GM18861 (cell line): ENCODE measurements around the gene LRMDA.

Experiments
- ATAC-seq: cut with Tn5 transposase; IDR thresholded peaks from one replicate; pipeline ENCODE4 v1.9.1; 2021; ENCODE audit not compliant: unreplicated experiment

The LRMDA gene

GRCh38 chr10:75531571-75532031, 100.2 kb downstream of the LRMDA start:
- ATAC-seq = no peak

GRCh38 chr10:75532253-75532924, 101.0 kb downstream of the LRMDA start:
- no peak for ATAC-seq

- ATAC-seq = no peak
Observed at GRCh38 chr10:75538144-75538543, 106.7 kb downstream of the LRMDA start.

- no peak for ATAC-seq
Observed at GRCh38 chr10:75538765-75539164, 107.3 kb downstream of the LRMDA start.

DNA sequence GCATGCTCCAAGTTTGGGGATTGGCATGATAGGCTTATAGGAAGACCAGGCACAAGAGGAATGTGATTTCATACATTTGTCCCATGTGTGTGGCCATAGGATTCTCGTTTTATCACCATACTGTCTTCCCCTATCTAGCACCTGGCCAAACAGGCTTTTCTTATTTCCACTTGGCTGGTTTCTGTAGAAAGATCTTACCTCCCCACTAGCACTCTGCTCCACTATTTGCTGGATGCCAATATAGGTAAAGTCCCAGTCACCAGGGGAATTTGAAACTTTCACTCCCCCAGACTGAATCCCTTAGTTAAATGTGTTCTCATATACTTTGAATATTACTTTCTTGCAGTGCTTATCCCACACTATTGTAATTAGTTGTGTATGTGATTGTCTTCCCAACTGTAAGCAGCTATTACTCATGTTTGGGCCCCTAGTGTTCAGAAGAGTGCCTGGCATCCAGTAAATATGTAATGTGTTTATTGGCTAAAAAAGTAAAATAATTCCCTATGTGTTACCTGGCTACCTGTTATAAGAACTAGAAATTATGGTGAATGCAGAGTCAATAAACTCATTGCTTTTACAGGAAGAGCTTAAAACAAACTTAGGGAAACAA, 109.0 kb downstream of the LRMDA start:
- ATAC-seq = peak; percentile 38

DNA sequence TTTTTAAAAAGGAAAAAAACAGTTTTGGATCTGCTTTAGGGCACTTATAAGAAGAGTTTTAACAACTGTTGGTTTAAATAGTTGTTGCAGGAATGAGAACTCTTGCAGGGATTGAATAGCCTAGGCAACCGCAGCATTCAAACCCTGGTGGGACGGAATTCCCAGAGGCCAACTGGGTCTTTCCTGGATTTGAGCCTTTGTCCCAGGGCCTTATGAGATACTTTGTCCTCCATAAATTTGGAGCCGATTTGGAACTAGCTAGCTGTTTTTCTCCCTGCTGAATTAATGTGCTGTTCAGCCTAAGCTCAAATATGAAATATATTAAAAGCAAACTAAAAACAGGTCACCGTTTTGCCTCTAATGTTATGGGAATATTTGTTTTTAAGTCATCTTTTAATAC, 109.6 kb downstream of the LRMDA start:
- no peak for ATAC-seq

DNA sequence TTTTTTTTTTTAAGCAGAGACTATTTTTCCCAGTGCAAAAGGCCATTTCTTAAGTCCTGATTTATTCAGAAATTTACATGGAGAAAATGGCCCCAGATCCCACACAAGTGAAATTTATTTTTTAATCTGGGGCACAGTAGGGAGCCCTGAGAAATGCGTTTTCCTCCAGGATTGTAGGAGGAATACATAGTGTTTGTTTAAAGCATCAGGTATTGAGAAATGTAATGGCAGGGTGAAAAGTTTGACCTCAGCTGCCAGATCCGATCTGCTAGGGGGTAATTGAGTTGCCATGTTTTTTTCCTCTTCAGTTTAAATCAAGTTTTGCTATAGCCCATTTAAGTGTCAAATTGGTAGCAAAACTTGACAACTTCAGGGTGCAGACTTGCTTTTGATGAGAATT, 110.0 kb downstream of the LRMDA start:
- ATAC-seq = no peak

DNA sequence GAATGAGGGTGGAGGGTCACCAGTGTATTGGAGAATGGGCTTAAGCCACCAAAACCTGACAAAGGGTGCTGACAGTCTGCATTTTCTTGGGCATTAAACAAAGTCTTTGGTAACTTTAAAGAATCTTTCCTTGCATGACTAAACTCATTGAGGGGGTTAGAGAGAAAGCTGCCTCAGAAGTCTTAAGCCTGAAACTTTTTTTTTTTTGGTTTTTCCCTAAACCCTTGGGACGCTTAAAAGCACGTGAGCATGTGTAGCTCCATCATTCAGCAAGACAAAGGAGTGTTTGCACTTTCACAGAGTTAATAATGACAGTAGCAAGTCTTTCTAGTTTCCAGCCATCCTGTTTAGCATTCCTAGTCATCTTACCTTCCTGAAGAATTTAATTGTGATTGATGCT, 110.7 kb downstream of the LRMDA start:
- no peak for ATAC-seq

DNA sequence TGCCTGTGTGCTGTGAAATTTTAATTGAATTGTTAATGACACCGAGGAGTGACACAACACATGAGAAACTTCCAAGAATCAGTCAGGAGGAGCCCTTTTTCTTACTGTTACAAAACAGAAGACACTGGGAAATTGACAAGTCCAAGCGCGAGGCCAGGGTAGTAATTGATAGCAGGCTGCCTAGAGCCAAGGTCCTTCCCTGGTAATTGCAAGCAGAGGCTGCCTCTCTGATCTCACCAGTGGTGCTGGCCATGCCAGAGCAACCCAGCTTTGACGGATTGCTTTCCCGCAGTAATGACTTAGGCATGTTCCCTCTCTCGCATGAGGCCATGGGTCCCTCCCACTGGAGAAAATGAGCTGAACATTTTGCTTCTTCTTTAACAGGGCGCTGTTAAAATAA, 111.5 kb downstream of the LRMDA start:
- no peak for ATAC-seq

DNA sequence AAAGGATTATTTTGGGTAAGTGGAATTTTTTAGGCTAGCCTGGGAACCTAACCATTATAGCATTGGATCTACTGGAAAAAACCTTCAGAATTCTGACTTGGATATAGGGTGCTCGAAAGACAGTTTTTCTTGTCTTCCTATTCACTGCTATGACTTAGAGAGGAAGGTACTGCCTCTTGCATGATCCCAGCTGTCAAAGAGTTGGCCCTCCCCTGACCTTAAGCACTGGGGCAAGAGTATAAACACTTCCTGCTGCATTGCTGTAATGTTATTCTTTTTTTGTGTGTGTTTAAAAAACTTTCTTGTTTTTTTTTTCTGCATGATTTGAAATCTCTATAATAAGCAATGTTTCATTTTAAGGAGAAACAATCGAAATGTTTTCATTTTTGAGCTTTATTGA, 113.0 kb downstream of the LRMDA start:
- ATAC-seq = no peak

DNA sequence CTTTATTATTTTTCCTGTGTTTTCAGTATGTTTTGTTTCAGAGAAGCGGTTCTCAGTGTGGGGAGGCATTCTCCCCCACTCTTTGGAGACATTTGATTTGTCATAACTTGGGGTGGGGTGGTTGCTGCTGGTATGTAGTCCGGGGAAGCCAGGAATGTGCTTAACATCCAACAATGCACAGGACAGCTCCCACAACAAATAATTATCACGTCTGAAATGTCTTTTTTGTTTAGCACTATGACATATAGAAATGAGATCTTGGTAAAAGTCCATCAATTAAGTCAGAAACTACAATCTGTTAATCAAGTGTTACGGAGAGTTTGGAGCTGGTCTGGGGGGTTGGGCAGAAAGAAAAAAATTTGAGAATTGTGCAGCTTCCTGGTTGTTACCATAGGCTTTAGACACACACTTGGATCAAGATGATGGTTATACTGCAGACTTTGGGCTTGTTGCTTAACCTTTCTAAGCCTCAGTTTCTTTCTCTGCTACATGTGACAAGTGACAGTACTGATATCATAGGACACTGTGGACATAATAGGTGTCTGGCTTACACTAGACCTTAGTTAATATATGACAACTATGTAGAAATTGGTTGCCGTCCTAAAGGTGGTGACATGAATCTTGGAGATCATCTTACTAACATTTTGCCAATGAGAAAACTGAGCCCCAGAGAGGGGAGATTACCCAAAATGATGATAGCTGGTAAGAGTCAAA, 113.7 kb downstream of the LRMDA start:
- ATAC-seq = no peak

DNA sequence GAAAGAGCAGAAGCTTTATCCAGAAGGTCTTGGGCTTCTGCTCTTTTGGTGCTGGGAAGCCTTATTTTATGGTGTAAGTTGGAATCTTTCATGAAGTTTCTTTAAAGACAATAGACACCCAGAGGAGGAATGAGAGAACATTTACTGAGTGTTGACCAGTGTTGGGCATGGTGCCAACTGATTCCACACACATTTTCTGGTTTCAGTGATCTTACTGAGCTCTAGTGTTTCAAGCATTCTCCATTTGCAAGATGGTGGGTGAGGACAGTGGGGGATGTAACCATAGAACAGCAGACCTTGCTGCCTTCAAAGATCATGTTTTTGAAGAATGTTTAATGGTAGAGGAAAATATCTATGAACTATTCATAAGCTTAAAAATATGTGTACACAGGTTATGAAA, 114.6 kb downstream of the LRMDA start:
- no peak for ATAC-seq

DNA sequence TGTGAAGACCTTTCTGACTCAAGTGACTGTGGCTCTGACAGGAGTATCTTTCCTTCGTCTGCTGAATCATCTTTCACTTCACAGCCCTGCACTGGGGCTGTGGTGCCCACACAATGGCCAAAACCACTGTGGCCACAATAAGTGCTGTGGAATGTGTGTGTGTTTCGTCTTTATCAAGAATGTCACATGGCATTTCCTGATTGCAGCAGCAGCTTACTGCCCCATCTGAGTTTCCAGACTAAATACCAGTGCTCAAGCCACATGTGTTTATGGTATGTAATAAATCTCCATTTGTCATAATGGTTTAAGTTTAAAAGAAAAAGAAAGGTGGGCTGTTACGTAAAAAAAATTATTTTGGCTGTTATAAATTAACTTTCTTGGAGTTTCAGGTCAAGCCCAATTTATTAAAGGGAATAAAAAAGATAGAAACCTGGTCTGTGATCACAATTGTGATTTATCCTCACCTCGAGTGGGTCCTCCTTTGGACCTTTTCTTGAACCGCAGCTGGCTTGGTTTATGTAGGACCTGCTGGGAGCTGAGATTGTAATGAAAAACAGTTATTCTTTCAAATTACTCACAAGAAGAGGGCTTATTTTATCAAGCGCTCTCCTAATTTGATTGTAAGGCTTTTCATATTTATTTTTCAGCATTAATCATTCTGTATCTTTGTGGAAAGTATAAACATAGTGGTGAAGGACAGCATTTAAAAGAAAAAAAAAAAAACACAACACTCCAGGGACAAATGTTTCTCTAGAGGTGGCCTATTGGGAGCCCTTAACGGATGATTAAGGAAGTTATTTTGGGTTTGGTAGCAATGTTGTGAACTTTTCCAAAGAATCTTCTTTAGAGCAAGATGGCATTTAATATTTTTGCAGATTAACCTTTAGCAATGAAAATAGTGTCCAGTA, 116.2 kb downstream of the LRMDA start:
- peak; percentile 50 for ATAC-seq

DNA sequence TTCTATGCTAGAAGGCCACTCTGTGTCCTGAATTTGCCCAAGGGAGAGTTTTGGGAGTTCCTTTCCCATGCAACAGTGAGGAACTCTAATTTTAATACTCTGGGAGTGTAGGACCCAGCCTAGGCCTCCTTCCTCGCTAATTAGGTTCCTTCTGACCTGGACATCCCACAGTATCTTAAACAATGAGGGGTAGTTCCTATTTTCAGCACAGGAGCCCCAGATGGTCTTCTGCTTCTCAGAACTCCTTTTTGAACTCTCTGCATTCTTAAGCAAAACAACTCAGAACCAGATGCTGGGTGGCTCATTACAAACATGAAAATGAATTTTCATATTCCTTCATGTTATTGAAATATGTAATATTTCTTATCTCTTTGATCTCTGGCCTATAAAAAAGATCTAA, 116.9 kb downstream of the LRMDA start:
- ATAC-seq = no peak

GRCh38 chr10:75550191-75550590, 118.8 kb downstream of the LRMDA start:
- no peak for ATAC-seq

DNA sequence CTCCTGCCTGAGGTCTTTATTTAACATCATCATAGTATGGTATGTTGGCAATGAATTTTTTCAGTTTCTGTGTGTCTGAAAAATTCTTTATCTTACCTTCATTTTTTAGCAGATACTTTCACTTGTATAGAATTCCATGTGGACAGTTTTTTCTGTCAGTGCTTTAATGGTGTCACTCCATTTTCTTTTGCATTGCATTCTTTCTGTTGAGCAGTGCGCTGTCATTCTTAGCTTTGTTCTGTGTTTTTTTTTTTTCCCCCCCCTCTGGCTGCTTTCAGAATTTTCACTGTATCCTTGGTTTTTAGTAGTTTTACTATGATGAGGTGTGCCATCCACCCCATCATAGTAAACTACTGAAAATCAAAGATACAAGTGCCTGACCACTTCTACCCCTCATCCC, 120.7 kb downstream of the LRMDA start:
- ATAC-seq = no peak

GRCh38 chr10:75553550-75553949, 122.1 kb downstream of the LRMDA start:
- ATAC-seq = no peak

DNA sequence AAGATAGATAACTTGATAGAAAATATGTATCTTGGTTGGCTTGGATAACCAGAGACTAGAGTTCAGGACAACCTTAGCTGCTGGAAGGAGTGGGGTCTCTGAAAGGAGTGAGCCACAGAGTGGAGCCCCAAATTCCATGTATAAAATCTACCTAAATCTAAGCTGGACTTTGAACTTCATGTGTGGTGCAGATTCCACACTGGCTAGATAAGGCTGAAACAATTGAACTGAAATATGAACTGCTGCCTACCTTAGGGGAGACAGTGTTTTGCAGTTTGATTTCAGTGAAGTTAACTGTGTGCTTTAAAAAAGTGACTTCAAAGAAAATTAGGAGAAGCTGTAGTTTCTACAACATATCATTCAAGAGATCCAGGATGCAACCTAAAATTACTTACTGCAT, 123.9 kb downstream of the LRMDA start:
- ATAC-seq = no peak

- no peak for ATAC-seq
Observed at GRCh38 chr10:75556320-75556719, 124.9 kb downstream of the LRMDA start.

- peak; percentile 63 for ATAC-seq
Observed at GRCh38 chr10:75565286-75566251, 134.1 kb downstream of the LRMDA start.
